Mesendoderm (in vitro differentiated cells): ENCODE measurements around the gene NBEA.

Source experiments
- DNase-seq: peaks from one replicate; pipeline ENCODE4 v3.0.0; 2013
- H2AK5ac ChIP-seq: 2 replicates; pipeline ENCODE4 v1.6.1; 2013; ENCODE audit warnings: low read length, inconsistent platforms
- H2BK120ac ChIP-seq: 2 replicates; pipeline ENCODE4 v1.6.1; 2013; ENCODE audit warnings: low read depth, mild to moderate bottlenecking, low read length, moderate library complexity, mixed read lengths
- H2BK15ac ChIP-seq: replicated peaks from 2 replicates; pipeline ENCODE4 v1.6.1; 2013; ENCODE audit warnings: low read depth, mild to moderate bottlenecking, moderate library complexity
- H2BK5ac ChIP-seq: 2 replicates; pipeline ENCODE4 v1.6.1; 2013; ENCODE audit warnings: low read length, inconsistent platforms
- H3K18ac ChIP-seq: 2 replicates; pipeline ENCODE4 v1.6.1; 2013; ENCODE audit warnings: mild to moderate bottlenecking, low read length, mixed read lengths
- H3K23ac ChIP-seq: one replicate; pipeline ENCODE4 v1.6.1; 2013; ENCODE audit warnings: low read length
- H3K27ac ChIP-seq: 2 replicates; pipeline ENCODE4 v1.5.1; 2013; ENCODE audit warnings: low read depth, mild to moderate bottlenecking, inconsistent platforms, low read length, moderate library complexity
- H3K27me3 ChIP-seq: 2 replicates; pipeline ENCODE4 v1.6.1; 2013; ENCODE audit warnings: low read length, control low read depth, mild to moderate bottlenecking, inconsistent platforms; ENCODE audit not compliant: insufficient read depth, poor library complexity
- H3K36me3 ChIP-seq: 2 replicates; pipeline ENCODE4 v1.6.1; 2013; ENCODE audit warnings: low read length, inconsistent platforms; ENCODE audit not compliant: control insufficient read depth, insufficient read depth
- H3K4ac ChIP-seq: one replicate; pipeline ENCODE4 v1.6.1; 2013; ENCODE audit warnings: low read depth, mild to moderate bottlenecking, low read length, moderate library complexity
- H3K4me1 ChIP-seq: 2 replicates; pipeline ENCODE4 v1.6.1; 2013; ENCODE audit warnings: low read depth, low read length, inconsistent platforms; ENCODE audit not compliant: control insufficient read depth
- H3K4me2 ChIP-seq: 2 replicates; pipeline ENCODE4 v1.6.1; 2013; ENCODE audit warnings: low read length
- H3K4me3 ChIP-seq: 2 replicates; pipeline ENCODE4 v1.5.1; 2013; ENCODE audit warnings: mild to moderate bottlenecking, low read length
- H3K56ac ChIP-seq: one replicate; pipeline ENCODE4 v1.6.1; 2013; ENCODE audit warnings: low read length
- H3K79me1 ChIP-seq: 2 replicates; pipeline ENCODE4 v1.6.1; 2013; ENCODE audit warnings: low read length, inconsistent platforms
- H3K79me2 ChIP-seq: 2 replicates; pipeline ENCODE4 v1.6.1; 2013; ENCODE audit warnings: mild to moderate bottlenecking, low read length; ENCODE audit not compliant: control insufficient read depth, insufficient read depth
- H3K9ac ChIP-seq: 2 replicates; pipeline ENCODE4 v1.6.1; 2013; ENCODE audit warnings: low read length, inconsistent platforms
- H4K5ac ChIP-seq: one replicate; pipeline ENCODE4 v1.6.1; 2013; ENCODE audit warnings: low read length
- H4K8ac ChIP-seq: one replicate; pipeline ENCODE4 v1.6.1; 2013; ENCODE audit warnings: low read depth, mild to moderate bottlenecking, control low read depth, low read length, moderate library complexity
- WGBS: extraction: QIAGEN DNeasy Blood & Tissue Kit; methylation state at CpG from one replicate; pipeline ENCODE4 v1.1.7; 2013; ENCODE audit warnings: low lambda C conversion rate, missing lambda C conversion rate; ENCODE audit not compliant: insufficient coverage; ENCODE audit errors: extremely low coverage; 5-methylcytosine and 5-hydroxymethylcytosine counted together

Gene NBEA

GRCh38 chr13:35014606-35015213, 72.6 kb downstream of the NBEA start:
- H4K5ac ChIP-seq, result no peak overlapping the region
- no peaks in the 10 kb centered on the region for H3K27me3 ChIP-seq
- no peak overlapping the region for H3K4me2 ChIP-seq
- H3K4me1 ChIP-seq, result no peaks in the 10 kb centered on the region
- no peak overlapping the region for H2BK120ac ChIP-seq
- no peak overlapping the region for H3K27ac ChIP-seq
- H2BK5ac ChIP-seq, result no peak overlapping the region
- no peak overlapping the region for H3K4ac ChIP-seq
- no peak overlapping the region for H3K56ac ChIP-seq
- WGBS, result no CpG with 5 or more reads among the region's 7 CpGs
- no peak overlapping the region for H4K8ac ChIP-seq
- no peak overlapping the region for H2AK5ac ChIP-seq
- H3K23ac ChIP-seq, result no peak overlapping the region
- DNase-seq, result no peak
- H3K18ac ChIP-seq, result no peak overlapping the region
- H3K36me3 ChIP-seq, result no peaks in the 10 kb centered on the region
- H3K79me1 ChIP-seq, result no peaks in the 10 kb centered on the region
- H3K9ac ChIP-seq, result no peak overlapping the region
- no peak overlapping the region for H2BK15ac ChIP-seq
- H3K79me2 ChIP-seq, result no peaks in the 10 kb centered on the region
- H3K4me3 ChIP-seq, result no peak overlapping the region

- H3K18ac ChIP-seq, result no peak overlapping the region
Observed at GRCh38 chr13:35016362-35017112, 74.5 kb downstream of the NBEA start.

GRCh38 chr13:35025314-35025713, 83.2 kb downstream of the NBEA start:
- no peak overlapping the region for H3K27ac ChIP-seq
- H3K18ac ChIP-seq, result no peak overlapping the region
- H3K4ac ChIP-seq, result no peak overlapping the region
- H3K4me3 ChIP-seq, result no peak overlapping the region
- DNase-seq, result no peak
- no peaks in the 10 kb centered on the region for H3K4me1 ChIP-seq
- H2AK5ac ChIP-seq, result no peak overlapping the region
- no CpG with 5 or more reads among the region's 2 CpGs for WGBS
- H4K5ac ChIP-seq, result no peak overlapping the region
- H2BK15ac ChIP-seq, result no peak overlapping the region
- no peak overlapping the region for H3K9ac ChIP-seq
- H3K79me1 ChIP-seq, result no peaks in the 10 kb centered on the region
- no peaks in the 10 kb centered on the region for H3K27me3 ChIP-seq
- H4K8ac ChIP-seq, result no peak overlapping the region
- no peaks in the 10 kb centered on the region for H3K79me2 ChIP-seq
- H2BK5ac ChIP-seq, result no peak overlapping the region
- H3K56ac ChIP-seq, result no peak overlapping the region
- H3K36me3 ChIP-seq, result no peaks in the 10 kb centered on the region
- H2BK120ac ChIP-seq, result no peak overlapping the region
- no peak overlapping the region for H3K23ac ChIP-seq
- no peak overlapping the region for H3K4me2 ChIP-seq

More at GRCh38 chr13:35016362-35017112, 74.5 kb downstream of the NBEA start:
- H2BK120ac ChIP-seq, result no peak overlapping the region
- H2BK15ac ChIP-seq, result no peak overlapping the region
- H3K9ac ChIP-seq, result no peak overlapping the region
- no peak overlapping the region for H4K8ac ChIP-seq
- no peak overlapping the region for H2AK5ac ChIP-seq
- H3K27ac ChIP-seq, result no peak overlapping the region
- H3K23ac ChIP-seq, result no peak overlapping the region
- no CpG with 5 or more reads among the region's 5 CpGs for WGBS
- no peak overlapping the region for H3K4ac ChIP-seq
- DNase-seq, result no peak
- H3K4me3 ChIP-seq, result no peak overlapping the region
- H2BK5ac ChIP-seq, result no peak overlapping the region
- no peak overlapping the region for H3K56ac ChIP-seq
- no peak overlapping the region for H4K5ac ChIP-seq
- no peak overlapping the region for H3K4me2 ChIP-seq
- H3K79me2 ChIP-seq, result no peaks in the 10 kb centered on the region
- H3K27me3 ChIP-seq, result no peaks in the 10 kb centered on the region
- no peaks in the 10 kb centered on the region for H3K36me3 ChIP-seq
- H3K4me1 ChIP-seq, result no peaks in the 10 kb centered on the region
- no peaks in the 10 kb centered on the region for H3K79me1 ChIP-seq

- Histone ChIP-seq H4K8ac (no peak overlapping the region), H3K9ac (no peak overlapping the region), H3K79me2 (no peaks in the 10 kb centered on the region), H2BK5ac (no peak overlapping the region), H3K36me3 (no peaks in the 10 kb centered on the region), H3K4me3 (no peak overlapping the region), H2BK120ac (no peak overlapping the region), H3K4ac (no peak overlapping the region), H3K56ac (no peak overlapping the region), H2AK5ac (no peak overlapping the region), H3K27ac (no peak overlapping the region), H3K79me1 (no peaks in the 10 kb centered on the region), H3K23ac (no peak overlapping the region), H3K27me3 (no peaks in the 10 kb centered on the region), H3K18ac (no peak overlapping the region), H3K4me1 (no peaks in the 10 kb centered on the region), H3K4me2 (no peak overlapping the region), H4K5ac (no peak overlapping the region), H2BK15ac (no peak overlapping the region)
- no peak for DNase-seq
- no CpG with 5 or more reads among the region's 1 CpG for WGBS
Observed at GRCh38 chr13:35028338-35028867, 86.3 kb downstream of the NBEA start.

- no peaks in the 10 kb centered on the region for H3K4me1 ChIP-seq
- no peaks in the 10 kb centered on the region for H3K79me1 ChIP-seq
- H3K56ac ChIP-seq, result no peak overlapping the region
- no peak overlapping the region for H2BK5ac ChIP-seq
- H3K4me2 ChIP-seq, result no peak overlapping the region
- no peak overlapping the region for H3K23ac ChIP-seq
- no peak overlapping the region for H3K4ac ChIP-seq
- H3K36me3 ChIP-seq, result no peaks in the 10 kb centered on the region
- H2BK15ac ChIP-seq, result no peak overlapping the region
- H2BK120ac ChIP-seq, result no peak overlapping the region
- peaks cover 3% of the 10 kb centered on the region for H3K79me2 ChIP-seq
- H2AK5ac ChIP-seq, result no peak overlapping the region
- no peak overlapping the region for H3K27ac ChIP-seq
- no peak overlapping the region for H3K9ac ChIP-seq
- H4K5ac ChIP-seq, result no peak overlapping the region
- no peak overlapping the region for H3K4me3 ChIP-seq
- H3K18ac ChIP-seq, result no peak overlapping the region
- no CpG with 5 or more reads among the region's 3 CpGs for WGBS
- no peaks in the 10 kb centered on the region for H3K27me3 ChIP-seq
- no peak overlapping the region for H4K8ac ChIP-seq
- no peak for DNase-seq
Observed at GRCh38 chr13:35039012-35039411, 96.9 kb downstream of the NBEA start.
